ENCODE measurements around the gene BCL2L14.
"Not testable (repeated sequence)": the region's sequence is repeated elsewhere in the genome, so short reads cannot be mapped to it uniquely, and the experiment has no call there.

BCL2L14 gene

GRCh38 chr12:12110923-12111555 is 40.3 kb downstream of the BCL2L14 start:
- DNase-seq: not testable (repeated sequence)

GRCh38 chr12:12115514-12115913 is 44.8 kb downstream of the BCL2L14 start:
- no peak for DNase-seq

- DNase-seq: no peak
These were observed 45.9 kb downstream of the BCL2L14 start for GRCh38 chr12:12116677-12117076.

GRCh38 chr12:12121061-12121460 is 50.3 kb downstream of the BCL2L14 start:
- DNase-seq: no peak

GRCh38 chr12:12123036-12123604 is 52.4 kb downstream of the BCL2L14 start:
- DNase-seq: no peak

- DNase-seq: no peak
These were observed 55.8 kb downstream of the BCL2L14 start for GRCh38 chr12:12126551-12126950.

- no peak for DNase-seq
These were observed 56.6 kb downstream of the BCL2L14 start for GRCh38 chr12:12127304-12127703.

GRCh38 chr12:12128670-12129069 is 57.9 kb downstream of the BCL2L14 start:
- DNase-seq: no peak

GRCh38 chr12:12133259-12133658 is 62.5 kb downstream of the BCL2L14 start:
- no peak for DNase-seq

GRCh38 chr12:12133785-12134184 is 63.0 kb downstream of the BCL2L14 start:
- no peak for DNase-seq

- DNase-seq: no peak
These were observed 67.7 kb downstream of the BCL2L14 start for GRCh38 chr12:12138203-12139154.

GRCh38 chr12:12141000-12141399 is 70.3 kb downstream of the BCL2L14 start:
- no peak for DNase-seq

GRCh38 chr12:12144531-12144930 is 73.8 kb downstream of the BCL2L14 start:
- not testable (repeated sequence) for DNase-seq

- no peak for DNase-seq
These were observed 76.4 kb downstream of the BCL2L14 start for GRCh38 chr12:12147111-12147510.

Data from SHP77 treated with DMSO at 0.1 percent for 48 hours (cell line).